Endothelial cell of umbilical vein (primary cell): ENCODE results near the gene IFNA1. TPM values are rescaled to one million over a fixed set of nuclear protein-coding genes. Genes with fewer than 3 reads are reported as not detected.
A peak's percentile ranks its signal among the peaks of the same experiment; 100 is the strongest.

Experiments
- BruUV-seq: library from RNA; stranded (reverse); fragments of 400-500 nt; replicated peaks from 2 replicates; lab custom pipeline; 2021; lab: Mats Ljungman, UMichigan
- CTCF ChIA-PET: fragments of 300-600, 350-600 bp; sonication (Branson Sonifier 250); formaldehyde crosslinking; loops from one replicate; lab custom pipeline; 2021; ENCODE audit warnings: antibody characterized with exemption, inconsistent platforms; lab: Charles Lee
- POLR2A ChIA-PET: fragments of 300-600, 350-600 bp; sonication (Branson Sonifier 250); formaldehyde crosslinking; loops from one replicate; lab custom pipeline; 2021; ENCODE audit warnings: antibody characterized with exemption, inconsistent platforms; lab: Charles Lee
- DNase-seq: peaks from one replicate; pipeline ENCODE4 v3.0.0-alpha.2; 2011; ENCODE audit warnings: low read depth, low spot score
- FAIRE-seq: peaks from 2 replicates; lab custom pipeline; 2011; peaks lifted over from hg19 to GRCh38; lab: Jason Lieb, UNC
- H2AFZ ChIP-seq: 2 replicates; pipeline ENCODE4 v1.6.0; 2012; ENCODE audit warnings: low read depth, low read length, control low read depth, inconsistent platforms
- H3K27ac ChIP-seq: 2 replicates; pipeline ENCODE4 v1.5.1; 2011; ENCODE audit warnings: low read depth, mild to moderate bottlenecking, control low read depth, low read length, moderate library complexity; ENCODE audit not compliant: insufficient read depth
- H3K27me3 ChIP-seq, 2 experiments: 2 replicates each; pipeline versions ENCODE4 v1.6.0 to v1.6.1; 2011; ENCODE audit warnings: low read length in 2 of 2, mixed read lengths in 1 of 2; ENCODE audit not compliant: control insufficient read depth in 2 of 2, insufficient read depth in 2 of 2
- H3K36me3 ChIP-seq, 2 experiments: 2 replicates in 1 of 2; 3 replicates in 1 of 2; pipeline ENCODE4 v1.5.1; 2011; ENCODE audit warnings: low read length in 2 of 2, mild to moderate bottlenecking in 1 of 2, moderate library complexity in 1 of 2; ENCODE audit not compliant: control insufficient read depth in 2 of 2, insufficient read depth in 2 of 2; ENCODE audit errors: extremely low read depth in 1 of 2
- H3K4me1 ChIP-seq: 3 replicates; pipeline ENCODE4 v1.5.1; 2011; ENCODE audit warnings: mild to moderate bottlenecking, low read length; ENCODE audit not compliant: control insufficient read depth, insufficient read depth; ENCODE audit errors: extremely low read depth
- H3K4me2 ChIP-seq: 2 replicates; pipeline ENCODE4 v1.6.1; 2011; ENCODE audit warnings: low read length, control low read depth, mixed read lengths; ENCODE audit not compliant: insufficient read depth
- H3K4me3 ChIP-seq, 3 experiments: fragments of 200-600 bp in 1 of 3; sonication (generic), shearing (Covaris generic) in 1 of 3; replicated peaks in 1 of 3; 2 replicates each; pipeline ENCODE4 v1.5.1; 2011 to 2016; ENCODE audit warnings: control low read depth in 3 of 3, low read length in 3 of 3, mild to moderate bottlenecking in 2 of 3, inconsistent platforms in 1 of 3, low read depth in 1 of 3, moderate library complexity in 1 of 3; ENCODE audit not compliant: insufficient read depth in 1 of 3
- H3K79me2 ChIP-seq: 2 replicates; pipeline ENCODE4 v1.6.0; 2012; ENCODE audit warnings: low read length, inconsistent platforms; ENCODE audit not compliant: control insufficient read depth, insufficient read depth
- H3K9ac ChIP-seq: replicated peaks from 2 replicates; pipeline ENCODE3; 2011; ENCODE audit warnings: low read length, control low read depth; ENCODE audit not compliant: insufficient read depth; ENCODE audit errors: extremely low read depth
- H3K9me1 ChIP-seq: replicated peaks from 3 replicates; pipeline ENCODE4 v1.6.0; 2011; ENCODE audit warnings: mild to moderate bottlenecking, low read length; ENCODE audit not compliant: control insufficient read depth, insufficient read depth; ENCODE audit errors: extremely low read depth
- H3K9me3 ChIP-seq: replicated peaks from 2 replicates; pipeline ENCODE4 v1.5.1; 2012; ENCODE audit warnings: low read length, inconsistent platforms; ENCODE audit not compliant: control insufficient read depth, insufficient read depth
- H4K20me1 ChIP-seq: replicated peaks from 2 replicates; pipeline ENCODE3; 2011; ENCODE audit warnings: mild to moderate bottlenecking, low read length; ENCODE audit not compliant: control insufficient read depth, insufficient read depth; ENCODE audit errors: extremely low read depth
- CTCF ChIP-seq, 2 donors: IDR thresholded peaks; 1 replicate in 1 of 2; 2 replicates in 1 of 2; pipeline ENCODE4 v1.5.1; 2011; ENCODE audit warnings: low read length in 2 of 2, mild to moderate bottlenecking in 2 of 2, moderate library complexity in 2 of 2, control low read depth in 1 of 2, inconsistent platforms in 1 of 2, low read depth in 1 of 2; ENCODE audit not compliant: insufficient read depth in 1 of 2; ENCODE audit errors: extremely low read depth in 1 of 2
- EZH2 ChIP-seq: IDR thresholded peaks from 2 replicates; pipeline ENCODE4 v1.6.1; 2012; ENCODE audit warnings: borderline replicate concordance, low read depth, mild to moderate bottlenecking, moderate library complexity, low read length, inconsistent platforms; ENCODE audit not compliant: severe bottlenecking
- FOS ChIP-seq: IDR thresholded peaks from 2 replicates; pipeline ENCODE4 v1.6.1; 2011; ENCODE audit warnings: mild to moderate bottlenecking, low read length, moderate library complexity, borderline replicate concordance; ENCODE audit not compliant: insufficient read depth
- GATA2 ChIP-seq: IDR thresholded peaks from 2 replicates; pipeline ENCODE4 v1.7.0; 2011; ENCODE audit warnings: low read depth, mild to moderate bottlenecking, moderate library complexity, mixed read lengths, low read length; ENCODE audit not compliant: insufficient read length, insufficient read depth
- JUN ChIP-seq: IDR thresholded peaks from 2 replicates; pipeline ENCODE4 v1.6.1; 2011; ENCODE audit warnings: borderline replicate concordance, low read depth; ENCODE audit not compliant: insufficient read length, insufficient read depth
- MYC ChIP-seq: IDR thresholded peaks from one replicate; pipeline ENCODE4 v1.6.1; 2011; ENCODE audit warnings: mild to moderate bottlenecking, low read depth, low read length
- POLR2A ChIP-seq: IDR thresholded peaks from 2 replicates; pipeline ENCODE4 v1.6.1; 2012; ENCODE audit warnings: low read depth, mild to moderate bottlenecking, control low read depth, low read length
- POLR2AphosphoS5 ChIP-seq: IDR thresholded peaks from 2 replicates; pipeline ENCODE4 v1.6.1; 2012; ENCODE audit warnings: low read depth, mild to moderate bottlenecking, control low read depth, low read length, moderate library complexity; ENCODE audit not compliant: insufficient read depth
- dilution Hi-C: fragments of 300-500 bp; cut with MboI; formaldehyde crosslinking; loops from one replicate; pipeline ENCODE4 v1.15.0; 2019; ENCODE audit warnings: low sequenced_read_pairs; ENCODE audit not compliant: extremely low pct_ligation_motif_present
- intact Hi-C: fragments of 100-400 bp; cut with micrococcal nuclease; formaldehyde crosslinking; loops from one replicate; pipeline ENCODE4 v1.10.0; 2022
- polyA plus RNA-seq, 4 experiments: library from polyadenylated mRNA; depleted of rRNA in 3 of 4; stranded (reverse) in 3 of 4; unstranded in 1 of 4; fragments of >200 nt; gene quantifications; 2 replicates each; pipeline versions ENCODE4 v1.2.1 to v1.2.3, GENCODE V29; 2011 to 2012; ENCODE audit warnings: missing spikeins in 1 of 4
- total RNA-seq: library from RNA; stranded (reverse); gene quantifications from 2 replicates; pipeline ENCODE4 v1.2.3, GENCODE V29; 2021
- TF ChIP-seq, protein P1 (sequence below): IDR thresholded peaks from 2 replicates; pipeline ENCODE4 v1.6.1; 2011; ENCODE audit not compliant: insufficient read depth, insufficient read length

The IFNA1 gene
- total and polyA plus RNA-seq, 2 donors (not counting 3 experiments of a cell fraction or from before 2014, with no cell fraction given) = not detected

DNA sequence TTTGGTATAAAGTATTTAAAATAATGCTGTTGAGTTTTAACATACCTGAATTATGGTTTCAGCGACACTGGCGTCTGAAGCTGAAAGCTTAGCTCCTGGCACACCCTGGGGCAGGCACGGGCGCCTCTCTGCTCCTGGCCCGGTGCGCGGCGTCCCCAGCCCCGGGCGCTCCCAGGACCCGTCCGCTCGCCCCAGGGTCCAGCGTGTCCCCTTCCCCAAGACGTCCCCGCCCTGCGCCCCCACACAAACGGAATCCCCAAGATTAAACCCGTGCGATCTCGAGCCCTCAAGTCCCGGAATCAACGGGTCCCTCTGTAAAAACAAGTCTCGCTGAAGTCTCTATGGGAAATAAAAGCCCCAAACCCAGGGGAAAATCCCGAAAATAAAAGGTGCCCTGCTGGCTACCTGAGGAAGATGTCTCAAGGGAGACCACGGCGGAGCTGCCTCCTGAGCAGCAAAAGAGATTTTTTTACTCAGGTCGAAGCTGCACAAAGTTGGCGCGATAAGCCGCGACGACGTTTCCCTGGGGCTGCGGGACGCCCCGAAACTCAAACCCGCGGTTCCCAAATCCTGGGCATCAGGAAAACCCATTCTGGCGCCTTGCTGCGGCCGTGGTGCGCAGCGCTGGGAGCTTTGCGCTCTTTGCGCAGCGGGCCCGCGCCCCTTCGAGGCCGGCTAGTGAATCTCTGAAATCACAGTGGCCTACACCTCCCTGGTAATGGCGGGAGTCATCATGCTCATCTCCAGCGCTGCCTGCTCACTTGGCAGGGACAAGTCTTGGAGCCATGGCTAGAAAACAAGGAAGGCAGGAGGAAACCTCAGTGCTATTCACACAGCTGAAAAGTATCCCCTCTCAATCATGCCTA is 37.6 kb upstream of the IFNA1 start:
- H3K4me2 ChIP-seq = no peak overlapping the region
- H2AFZ ChIP-seq = no peak overlapping the region
- no TSS peak for BruUV-seq
- ChIA-PET POLR2A (no interaction called here), CTCF (interaction anchor here (0.8 to 1.7 kb wide), 7 partner anchors 11 to 84 kb away, joined by 3 to 10 read pairs (median 3); no protein-coding TSS in a partner anchor)
- dilution Hi-C loops = no loop called here
- no peaks in the 10 kb centered on the region for H3K9me3 ChIP-seq
- intact Hi-C loops = no loop called here
- H3K79me2 ChIP-seq = no peaks in the 10 kb centered on the region
- FAIRE-seq = no peak
- no peaks in the 10 kb centered on the region for H3K4me1 ChIP-seq
- H3K27ac ChIP-seq = no peak overlapping the region
- H4K20me1 ChIP-seq = no peaks in the 10 kb centered on the region
- TF ChIP-seq POLR2AphosphoS5 = no peak
- peak; percentile 86 for TF ChIP-seq EZH2
- no peak for TF ChIP-seq POLR2A
- H3K36me3 ChIP-seq = no peaks in the 10 kb centered on the region
- no peak for DNase-seq
- peaks cover 40 to 84% of the 10 kb centered on the region in 2 experiments for H3K27me3 ChIP-seq
- H3K4me3 ChIP-seq = no peak overlapping the region
- H3K9me1 ChIP-seq = no peaks in the 10 kb centered on the region
- no peak overlapping the region for H3K9ac ChIP-seq

GRCh38 chr9:21404146-21404545 is 36.1 kb upstream of the IFNA1 start:
- Histone ChIP-seq H3K9me1 (no peaks in the 10 kb centered on the region), H3K4me1 (no peaks in the 10 kb centered on the region), H2AFZ (no peak overlapping the region), H4K20me1 (no peaks in the 10 kb centered on the region), H3K4me2 (no peak overlapping the region), H3K79me2 (no peaks in the 10 kb centered on the region), H3K9me3 (no peaks in the 10 kb centered on the region), H3K36me3 (no peaks in the 10 kb centered on the region), H3K27ac (no peak overlapping the region), H3K9ac (no peak overlapping the region), H3K4me3 (no peak overlapping the region), H3K27me3 (peaks cover 34 to 77% of the 10 kb centered on the region in 2 experiments)
- BruUV-seq = no TSS peak
- ChIA-PET CTCF (interaction anchor here (1.7 kb wide), 1 partner anchor 12 kb away, joined by 10 read pairs; no protein-coding TSS in a partner anchor), POLR2A (no interaction called here)
- dilution Hi-C loops = no loop called here
- intact Hi-C loops = no loop called here
- no peak for TF ChIP-seq POLR2A
- no peak for TF ChIP-seq EZH2
- TF ChIP-seq, protein P1, sequence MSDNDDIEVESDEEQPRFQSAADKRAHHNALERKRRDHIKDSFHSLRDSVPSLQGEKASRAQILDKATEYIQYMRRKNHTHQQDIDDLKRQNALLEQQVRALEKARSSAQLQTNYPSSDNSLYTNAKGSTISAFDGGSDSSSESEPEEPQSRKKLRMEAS = no peak
- TF ChIP-seq FOS = no peak
- no peak for TF ChIP-seq POLR2AphosphoS5
- TF ChIP-seq MYC = no peak
- no peak for TF ChIP-seq CTCF (IDR thresholded peaks at IDR 0.05; ENCODE audit: extremely low read depth in 1 of 2, insufficient read depth in 1 of 2, low read depth in 1 of 2, low read length in 2 of 2)
- no peak for TF ChIP-seq GATA2
- TF ChIP-seq JUN = no peak
- FAIRE-seq (no peak), DNase-seq (no peak)
